ENCODE data around the gene NRXN3.

The NRXN3 gene

GRCh38 chr14:78838959-78839358 is 668.8 kb downstream of the NRXN3 start:
- TF ChIP-seq CTCF (IDR thresholded peaks at IDR 0.05; ENCODE audit: low read depth, low read length, missing control alignments) = no peak
- DNase-seq (ENCODE audit: extremely low read depth, low read depth) = no peak
- no peak overlapping the region for H3K4me3 ChIP-seq (replicated peaks; ENCODE audit: low read depth, low read length)

GRCh38 chr14:78840898-78841297 is 670.7 kb downstream of the NRXN3 start:
- TF ChIP-seq CTCF (IDR thresholded peaks at IDR 0.05; ENCODE audit: low read depth, low read length, missing control alignments) = no peak
- DNase-seq (ENCODE audit: extremely low read depth, low read depth) = no peak
- no peak overlapping the region for H3K4me3 ChIP-seq (replicated peaks; ENCODE audit: low read depth, low read length)

DNA sequence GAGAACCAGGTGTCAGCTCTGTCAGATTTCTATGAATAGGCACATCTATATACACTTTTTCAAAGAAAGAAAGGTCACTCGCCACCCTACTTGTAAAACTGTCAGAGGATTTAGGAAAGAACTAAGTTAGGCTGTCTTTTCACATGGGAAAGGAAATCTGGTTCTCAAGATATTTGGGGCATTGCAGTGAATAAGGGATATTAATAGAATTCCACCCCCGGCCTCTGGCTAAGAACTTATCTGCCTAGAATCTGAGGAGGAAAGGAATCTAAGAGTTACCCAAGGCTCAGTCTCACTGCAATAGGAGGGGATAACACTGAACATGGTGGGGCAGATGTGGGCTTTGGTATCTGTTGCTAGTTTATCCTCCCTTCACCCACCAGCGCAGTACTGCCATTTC is 677.6 kb downstream of the NRXN3 start:
- H3K4me3 ChIP-seq (replicated peaks; ENCODE audit: low read depth, low read length) = no peak overlapping the region
- no peak for TF ChIP-seq CTCF (IDR thresholded peaks at IDR 0.05; ENCODE audit: low read depth, low read length, missing control alignments)

DNA sequence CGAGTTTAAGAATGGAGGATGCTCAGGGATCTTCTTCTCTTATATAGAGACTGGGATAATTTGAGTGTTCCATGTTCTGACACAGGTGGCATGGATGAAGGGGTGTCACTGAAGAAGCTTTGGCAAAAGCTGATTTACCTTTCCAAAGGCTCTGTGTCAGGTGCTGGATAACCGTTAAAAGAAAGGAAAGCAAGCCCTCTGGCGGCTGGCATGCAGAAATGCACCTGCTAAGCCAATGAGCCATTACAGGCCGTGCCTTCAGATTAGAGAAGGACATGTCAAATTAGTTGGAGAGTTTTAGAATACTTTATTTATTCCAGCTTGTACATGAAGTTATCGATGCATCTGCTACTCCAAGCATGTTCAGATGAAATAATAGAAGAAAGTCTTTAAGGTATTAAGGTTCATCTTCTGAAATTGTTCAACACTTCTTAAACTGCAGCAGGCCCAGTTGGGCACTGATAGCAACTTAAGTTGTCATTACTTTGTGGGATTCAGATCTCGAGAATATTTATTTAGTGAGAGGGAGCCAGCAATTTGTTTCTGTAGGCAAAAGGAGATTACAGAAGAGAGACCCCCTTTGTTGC is 678.2 kb downstream of the NRXN3 start:
- peak; percentile 88 for TF ChIP-seq CTCF (IDR thresholded peaks at IDR 0.05; ENCODE audit: low read depth, low read length, missing control alignments)
- H3K4me3 ChIP-seq (replicated peaks; ENCODE audit: low read depth, low read length) = no peak overlapping the region
- no peak for DNase-seq (ENCODE audit: extremely low read depth, low read depth)

More for the DNA sequence above, 677.6 kb downstream of the NRXN3 start:
- DNase-seq (ENCODE audit: extremely low read depth, low read depth) = no peak

DNA sequence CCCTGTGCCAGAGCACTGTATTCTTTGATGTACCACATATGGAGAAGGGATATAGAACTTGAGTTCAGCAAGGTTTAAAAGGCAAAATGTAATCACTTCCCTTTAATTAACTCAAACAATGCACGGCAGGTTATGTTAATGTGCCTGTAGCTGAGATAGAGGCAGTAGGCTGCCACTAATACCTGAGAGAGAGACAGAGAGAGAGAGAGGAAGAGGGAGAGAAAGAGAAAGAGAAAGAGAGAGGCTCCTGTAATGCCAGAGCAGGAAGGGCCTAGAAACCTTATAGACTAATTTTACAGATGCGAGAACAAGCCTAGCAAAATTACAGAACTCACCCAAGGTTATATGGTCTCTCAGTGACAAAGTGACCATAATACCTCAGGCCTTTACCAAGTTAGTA is 679.8 kb downstream of the NRXN3 start:
- TF ChIP-seq CTCF (IDR thresholded peaks at IDR 0.05; ENCODE audit: low read depth, low read length, missing control alignments) = no peak
- no peak for DNase-seq (ENCODE audit: extremely low read depth, low read depth)
- H3K4me3 ChIP-seq (replicated peaks; ENCODE audit: low read depth, low read length) = no peak overlapping the region

- DNase-seq (ENCODE audit: extremely low read depth, low read depth) = no peak
- no peak overlapping the region for H3K4me3 ChIP-seq (replicated peaks; ENCODE audit: low read depth, low read length)
- no peak for TF ChIP-seq CTCF (IDR thresholded peaks at IDR 0.05; ENCODE audit: low read depth, low read length, missing control alignments)
Observed at GRCh38 chr14:78851189-78851588, 681.0 kb downstream of the NRXN3 start.

DNA sequence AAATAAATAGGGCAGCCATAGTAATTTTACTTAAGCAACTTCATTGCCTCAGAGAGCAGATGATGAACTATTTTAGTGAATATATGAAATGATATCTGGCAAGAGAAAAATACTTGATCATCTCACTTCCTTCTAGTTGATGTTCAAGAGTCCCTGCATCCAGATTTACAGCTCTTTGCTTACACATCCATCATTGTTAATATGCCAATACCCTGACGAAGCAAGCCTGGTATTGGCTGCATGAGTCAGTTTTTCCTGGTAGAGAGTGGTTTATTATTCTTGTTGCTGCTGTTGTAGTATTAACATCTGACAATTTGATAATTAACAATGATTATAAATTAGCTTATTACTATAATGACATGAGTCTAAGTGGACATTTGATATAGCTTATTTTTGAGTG is 681.9 kb downstream of the NRXN3 start:
- DNase-seq (ENCODE audit: extremely low read depth, low read depth) = no peak
- TF ChIP-seq CTCF (IDR thresholded peaks at IDR 0.05; ENCODE audit: low read depth, low read length, missing control alignments) = no peak

More for the DNA sequence above, 681.9 kb downstream of the NRXN3 start:
- no peak overlapping the region for H3K4me3 ChIP-seq (replicated peaks; ENCODE audit: low read depth, low read length)

All from HFF-Myc (cell line).